Mammary epithelial cell (primary cell): ENCODE data around the gene ETV2.

Source experiments
- EZH2 ChIP-seq: IDR thresholded peaks from 2 replicates; pipeline ENCODE4 v1.6.1; 2012; ENCODE audit warnings: low read length, inconsistent platforms, borderline replicate concordance
- TF ChIP-seq, protein P1 (sequence below), 2 donors: IDR thresholded peaks in 1 of 2; conservative IDR thresholded peaks in 1 of 2; 2 replicates each; pipeline ENCODE4 v1.5.1; 2011 to 2012; ENCODE audit warnings: inconsistent platforms in 2 of 2, low read length in 2 of 2, mild to moderate bottlenecking in 2 of 2, control low read depth in 1 of 2, low read depth in 1 of 2; ENCODE audit not compliant: insufficient read depth in 1 of 2; ENCODE audit errors: extremely low read depth in 1 of 2

DNA sequence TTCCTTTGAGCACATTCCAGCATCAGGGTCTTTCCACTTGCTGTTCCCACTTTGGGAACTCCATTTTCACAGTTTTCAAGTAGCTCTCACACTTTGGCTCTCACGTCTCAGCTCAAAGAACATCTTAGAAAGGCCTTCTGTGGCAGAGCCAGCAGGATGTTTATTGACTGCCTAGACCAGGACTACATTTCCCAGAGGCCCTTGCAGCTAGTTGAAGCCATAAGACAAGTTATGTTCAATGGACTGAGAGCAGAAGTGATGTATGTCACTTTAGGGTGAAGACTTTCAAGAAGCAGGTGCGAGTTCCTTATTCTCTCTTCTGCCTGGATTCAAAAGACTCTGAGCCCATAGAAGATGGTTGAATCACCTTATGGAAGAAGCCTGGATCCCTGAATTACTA, 33.3 kb upstream of the ETV2 start:
- no peak for TF ChIP-seq EZH2
- TF ChIP-seq, protein P1, sequence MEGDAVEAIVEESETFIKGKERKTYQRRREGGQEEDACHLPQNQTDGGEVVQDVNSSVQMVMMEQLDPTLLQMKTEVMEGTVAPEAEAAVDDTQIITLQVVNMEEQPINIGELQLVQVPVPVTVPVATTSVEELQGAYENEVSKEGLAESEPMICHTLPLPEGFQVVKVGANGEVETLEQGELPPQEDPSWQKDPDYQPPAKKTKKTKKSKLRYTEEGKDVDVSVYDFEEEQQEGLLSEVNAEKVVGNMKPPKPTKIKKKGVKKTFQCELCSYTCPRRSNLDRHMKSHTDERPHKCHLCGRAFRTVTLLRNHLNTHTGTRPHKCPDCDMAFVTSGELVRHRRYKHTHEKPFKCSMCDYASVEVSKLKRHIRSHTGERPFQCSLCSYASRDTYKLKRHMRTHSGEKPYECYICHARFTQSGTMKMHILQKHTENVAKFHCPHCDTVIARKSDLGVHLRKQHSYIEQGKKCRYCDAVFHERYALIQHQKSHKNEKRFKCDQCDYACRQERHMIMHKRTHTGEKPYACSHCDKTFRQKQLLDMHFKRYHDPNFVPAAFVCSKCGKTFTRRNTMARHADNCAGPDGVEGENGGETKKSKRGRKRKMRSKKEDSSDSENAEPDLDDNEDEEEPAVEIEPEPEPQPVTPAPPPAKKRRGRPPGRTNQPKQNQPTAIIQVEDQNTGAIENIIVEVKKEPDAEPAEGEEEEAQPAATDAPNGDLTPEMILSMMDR (conservative IDR thresholded peaks at IDR 0.05 in 1 of 2, IDR thresholded peaks at IDR 0.05 in 1 of 2; ENCODE audit: extremely low read depth in 1 of 2, insufficient read depth in 1 of 2, low read depth in 1 of 2, low read length in 2 of 2), result no peak
